GM23338 (cell line): ENCODE data around the gene PRELP. TPM values are rescaled to one million over a fixed set of nuclear protein-coding genes. Genes with fewer than 3 reads are reported as not detected.

Experiments used
- CREB1 ChIP-seq: fragments of 250-450 bp; sonication (Bioruptor Pico); IDR thresholded peaks from 2 replicates; pipeline ENCODE4 v1.5.0; 2020; ENCODE audit warnings: low read depth, mild to moderate bottlenecking, moderate library complexity
- ETS1 ChIP-seq: IDR thresholded peaks from 2 replicates; pipeline ENCODE4 v1.6.1; 2016; ENCODE audit warnings: antibody characterized with exemption
- EZH2 ChIP-seq: fragments of 200-600 bp; sonication (generic); IDR thresholded peaks from one replicate; pipeline ENCODE4 v1.8.0; 2017; ENCODE audit warnings: antibody characterized with exemption, mild to moderate bottlenecking, low read depth; ENCODE audit not compliant: unreplicated experiment
- EZH2phosphoT487 ChIP-seq: fragments of 200-600 bp; sonication (generic); IDR thresholded peaks from one replicate; pipeline ENCODE4 v1.8.1; 2018; ENCODE audit warnings: antibody characterized with exemption; ENCODE audit not compliant: unreplicated experiment
- JUNB ChIP-seq: IDR thresholded peaks from one replicate; pipeline ENCODE4 v1.6.1; 2016; ENCODE audit warnings: antibody characterized with exemption; ENCODE audit not compliant: unreplicated experiment
- NANOG ChIP-seq: IDR thresholded peaks from 2 replicates; pipeline ENCODE4 v1.6.1; 2016; ENCODE audit warnings: antibody characterized with exemption, borderline replicate concordance
- POLR2AphosphoS5 ChIP-seq: IDR thresholded peaks from 2 replicates; pipeline ENCODE4 v1.6.1; 2016; ENCODE audit warnings: antibody characterized with exemption, low read depth
- REST ChIP-seq: IDR thresholded peaks from one replicate; pipeline ENCODE4 v1.6.1; 2018; ENCODE audit warnings: antibody characterized with exemption; ENCODE audit not compliant: unreplicated experiment
- ZNF331 ChIP-seq: fragments of 250-450 bp; sonication (Bioruptor Pico); IDR thresholded peaks from 2 replicates; pipeline ENCODE4 v1.5.0; 2020; ENCODE audit warnings: low read depth, mild to moderate bottlenecking, moderate library complexity
- polyA plus RNA-seq: library from polyadenylated mRNA; unstranded; fragments of >200 nt; fragmentation: Nextera tagmentation; extraction: Ambion mirVana; gene quantifications from 2 replicates; pipeline ENCODE4 v1.2.1, GENCODE V29; 2016
- total RNA-seq: library from RNA; depleted of rRNA; stranded (reverse); fragments of >200 nt; shearing (Covaris generic); gene quantifications from 2 replicates; pipeline ENCODE4 v1.2.3, GENCODE V29; 2014
- TF ChIP-seq, protein P1 (sequence below): fragments of 250-450 bp; sonication (Bioruptor Pico); IDR thresholded peaks from 2 replicates; pipeline ENCODE4 v1.5.0; 2020; ENCODE audit warnings: mild to moderate bottlenecking, moderate library complexity

The PRELP gene
- total and polyA plus RNA-seq, 2 experiments from 2014 or later = 0.03 TPM

- TF ChIP-seq, protein P1, sequence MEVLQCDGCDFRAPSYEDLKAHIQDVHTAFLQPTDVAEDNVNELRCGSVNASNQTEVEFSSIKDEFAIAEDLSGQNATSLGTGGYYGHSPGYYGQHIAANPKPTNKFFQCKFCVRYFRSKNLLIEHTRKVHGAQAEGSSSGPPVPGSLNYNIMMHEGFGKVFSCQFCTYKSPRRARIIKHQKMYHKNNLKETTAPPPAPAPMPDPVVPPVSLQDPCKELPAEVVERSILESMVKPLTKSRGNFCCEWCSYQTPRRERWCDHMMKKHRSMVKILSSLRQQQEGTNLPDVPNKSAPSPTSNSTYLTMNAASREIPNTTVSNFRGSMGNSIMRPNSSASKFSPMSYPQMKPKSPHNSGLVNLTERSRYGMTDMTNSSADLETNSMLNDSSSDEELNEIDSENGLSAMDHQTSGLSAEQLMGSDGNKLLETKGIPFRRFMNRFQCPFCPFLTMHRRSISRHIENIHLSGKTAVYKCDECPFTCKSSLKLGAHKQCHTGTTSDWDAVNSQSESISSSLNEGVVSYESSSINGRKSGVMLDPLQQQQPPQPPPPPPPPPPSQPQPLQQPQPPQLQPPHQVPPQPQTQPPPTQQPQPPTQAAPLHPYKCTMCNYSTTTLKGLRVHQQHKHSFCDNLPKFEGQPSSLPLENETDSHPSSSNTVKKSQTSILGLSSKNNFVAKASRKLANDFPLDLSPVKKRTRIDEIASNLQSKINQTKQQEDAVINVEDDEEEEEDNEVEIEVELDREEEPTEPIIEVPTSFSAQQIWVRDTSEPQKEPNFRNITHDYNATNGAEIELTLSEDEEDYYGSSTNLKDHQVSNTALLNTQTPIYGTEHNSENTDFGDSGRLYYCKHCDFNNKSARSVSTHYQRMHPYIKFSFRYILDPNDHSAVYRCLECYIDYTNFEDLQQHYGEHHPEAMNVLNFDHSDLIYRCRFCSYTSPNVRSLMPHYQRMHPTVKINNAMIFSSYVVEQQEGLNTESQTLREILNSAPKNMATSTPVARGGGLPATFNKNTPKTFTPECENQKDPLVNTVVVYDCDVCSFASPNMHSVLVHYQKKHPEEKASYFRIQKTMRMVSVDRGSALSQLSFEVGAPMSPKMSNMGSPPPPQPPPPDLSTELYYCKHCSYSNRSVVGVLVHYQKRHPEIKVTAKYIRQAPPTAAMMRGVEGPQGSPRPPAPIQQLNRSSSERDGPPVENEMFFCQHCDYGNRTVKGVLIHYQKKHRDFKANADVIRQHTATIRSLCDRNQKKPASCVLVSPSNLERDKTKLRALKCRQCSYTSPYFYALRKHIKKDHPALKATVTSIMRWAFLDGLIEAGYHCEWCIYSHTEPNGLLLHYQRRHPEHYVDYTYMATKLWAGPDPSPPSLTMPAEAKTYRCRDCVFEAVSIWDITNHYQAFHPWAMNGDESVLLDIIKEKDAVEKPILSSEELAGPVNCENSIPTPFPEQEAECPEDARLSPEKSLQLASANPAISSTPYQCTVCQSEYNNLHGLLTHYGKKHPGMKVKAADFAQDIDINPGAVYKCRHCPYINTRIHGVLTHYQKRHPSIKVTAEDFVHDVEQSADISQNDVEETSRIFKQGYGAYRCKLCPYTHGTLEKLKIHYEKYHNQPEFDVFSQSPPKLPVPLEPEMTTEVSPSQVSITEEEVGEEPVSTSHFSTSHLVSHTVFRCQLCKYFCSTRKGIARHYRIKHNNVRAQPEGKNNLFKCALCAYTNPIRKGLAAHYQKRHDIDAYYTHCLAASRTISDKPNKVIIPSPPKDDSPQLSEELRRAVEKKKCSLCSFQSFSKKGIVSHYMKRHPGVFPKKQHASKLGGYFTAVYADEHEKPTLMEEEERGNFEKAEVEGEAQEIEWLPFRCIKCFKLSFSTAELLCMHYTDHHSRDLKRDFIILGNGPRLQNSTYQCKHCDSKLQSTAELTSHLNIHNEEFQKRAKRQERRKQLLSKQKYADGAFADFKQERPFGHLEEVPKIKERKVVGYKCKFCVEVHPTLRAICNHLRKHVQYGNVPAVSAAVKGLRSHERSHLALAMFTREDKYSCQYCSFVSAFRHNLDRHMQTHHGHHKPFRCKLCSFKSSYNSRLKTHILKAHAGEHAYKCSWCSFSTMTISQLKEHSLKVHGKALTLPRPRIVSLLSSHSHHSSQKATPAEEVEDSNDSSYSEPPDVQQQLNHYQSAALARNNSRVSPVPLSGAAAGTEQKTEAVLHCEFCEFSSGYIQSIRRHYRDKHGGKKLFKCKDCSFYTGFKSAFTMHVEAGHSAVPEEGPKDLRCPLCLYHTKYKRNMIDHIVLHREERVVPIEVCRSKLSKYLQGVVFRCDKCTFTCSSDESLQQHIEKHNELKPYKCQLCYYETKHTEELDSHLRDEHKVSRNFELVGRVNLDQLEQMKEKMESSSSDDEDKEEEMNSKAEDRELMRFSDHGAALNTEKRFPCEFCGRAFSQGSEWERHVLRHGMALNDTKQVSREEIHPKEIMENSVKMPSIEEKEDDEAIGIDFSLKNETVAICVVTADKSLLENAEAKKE (CRISPR knock-in tag) = no peak
- TF ChIP-seq ZNF331 (CRISPR knock-in tag) (no peak), REST (no peak), EZH2phosphoT487 (no peak), NANOG (no peak), CREB1 (CRISPR knock-in tag) (no peak), POLR2AphosphoS5 (no peak), ETS1 (no peak), JUNB (no peak), EZH2 (no peak)
These were observed 2.3 kb upstream of the PRELP start (continued) for GRCh38 chr1:203473281-203473680.
